Stimulated activated CD8-positive, alpha-beta memory T cell treated with anti-CD3 and anti-CD28 coated beads, Interleukin-12 subunit alpha, Interleukin-12 subunit beta, amount 100 ng/mL, for 1 hour (primary cell): ENCODE results near the gene ST6GALNAC3.
"Not testable (repeated sequence)": the region's sequence is repeated elsewhere in the genome, so short reads cannot be mapped to it uniquely, and the experiment has no call there.

Source experiments
- DNase-seq: peaks from one replicate; pipeline ENCODE4 v3.0.0-alpha.2; 2020; ENCODE audit warnings: low read depth

Gene ST6GALNAC3

GRCh38 chr1:76106719-76107235, 32.2 kb downstream of the ST6GALNAC3 start:
- DNase-seq = no peak

DNA sequence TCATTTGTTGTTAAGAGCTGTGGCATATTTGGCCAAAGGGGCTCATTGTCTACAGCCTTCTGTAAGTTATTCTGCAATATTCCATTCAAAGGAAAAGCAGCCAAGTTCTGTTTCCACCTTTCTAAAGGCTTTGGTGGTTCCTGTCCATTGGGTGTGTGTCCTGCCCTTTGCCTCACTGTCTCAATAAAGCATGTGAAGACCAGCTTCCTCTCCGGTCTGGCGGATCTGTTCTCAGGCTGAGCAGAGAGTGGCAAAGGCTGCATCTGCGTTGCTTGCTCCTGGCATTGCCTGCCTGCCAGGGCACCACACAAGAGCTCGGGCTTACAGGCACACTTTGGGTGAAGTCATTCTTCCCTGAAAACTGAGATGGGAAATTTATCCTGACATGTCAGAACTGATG, 34.9 kb downstream of the ST6GALNAC3 start:
- no peak for DNase-seq

DNA sequence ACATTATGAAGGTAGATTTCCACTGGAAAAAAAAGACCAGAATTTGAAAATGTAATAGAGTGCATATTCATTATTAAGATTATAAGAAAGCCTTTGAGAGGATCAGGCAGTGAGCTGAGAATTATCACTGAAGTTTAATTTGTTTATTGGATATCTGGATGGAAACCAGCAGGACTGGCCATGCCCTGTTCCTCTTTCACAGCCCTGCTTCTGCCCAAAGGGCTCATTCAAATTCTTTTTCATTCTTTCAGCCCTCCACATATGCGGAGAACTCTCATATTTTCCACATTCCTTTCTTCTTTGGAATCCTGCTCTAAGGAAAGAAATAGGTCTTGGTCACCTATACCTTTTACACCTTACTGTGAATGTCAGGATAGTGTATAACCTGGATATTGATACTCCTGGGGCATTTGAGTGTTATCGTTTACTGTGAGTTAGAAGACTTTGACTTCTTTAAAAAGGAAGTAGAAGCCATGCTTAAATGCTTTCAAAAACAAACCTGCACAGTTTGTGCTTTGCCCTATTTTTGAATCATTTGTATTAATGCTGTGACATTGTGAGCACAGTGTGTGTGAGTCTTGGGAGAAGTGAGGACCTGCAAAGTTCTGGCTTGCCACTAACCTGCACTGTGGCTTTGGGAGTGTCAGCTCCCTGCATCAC, 35.5 kb downstream of the ST6GALNAC3 start:
- no peak for DNase-seq

- DNase-seq = no peak
These were observed 36.1 kb downstream of the ST6GALNAC3 start for GRCh38 chr1:76110666-76111065.

DNA sequence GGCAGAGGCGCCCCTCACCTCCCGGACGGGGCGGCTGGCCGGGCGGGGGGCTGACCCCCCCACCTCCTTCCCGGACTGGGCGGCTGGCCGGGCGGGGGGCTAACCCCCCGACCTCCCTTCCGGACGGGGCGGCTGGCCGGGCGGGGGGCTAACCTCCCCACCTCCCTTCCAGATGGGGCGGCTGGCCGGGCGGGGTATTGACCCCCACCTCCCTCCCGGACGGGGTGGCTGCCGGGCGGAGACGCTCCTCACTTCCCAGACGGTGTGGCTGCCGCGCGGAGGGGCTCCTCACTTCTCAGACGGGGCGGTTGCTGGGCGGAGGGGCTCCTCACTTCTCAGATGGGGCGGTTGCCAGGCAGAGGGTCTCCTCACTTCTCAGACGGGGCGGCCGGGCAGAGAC, 37.8 kb downstream of the ST6GALNAC3 start:
- DNase-seq = not testable (repeated sequence)

GRCh38 chr1:76113446-76113845, 38.9 kb downstream of the ST6GALNAC3 start:
- DNase-seq = no peak

- DNase-seq = no peak
These were observed 40.6 kb downstream of the ST6GALNAC3 start for GRCh38 chr1:76115171-76115570.

DNA sequence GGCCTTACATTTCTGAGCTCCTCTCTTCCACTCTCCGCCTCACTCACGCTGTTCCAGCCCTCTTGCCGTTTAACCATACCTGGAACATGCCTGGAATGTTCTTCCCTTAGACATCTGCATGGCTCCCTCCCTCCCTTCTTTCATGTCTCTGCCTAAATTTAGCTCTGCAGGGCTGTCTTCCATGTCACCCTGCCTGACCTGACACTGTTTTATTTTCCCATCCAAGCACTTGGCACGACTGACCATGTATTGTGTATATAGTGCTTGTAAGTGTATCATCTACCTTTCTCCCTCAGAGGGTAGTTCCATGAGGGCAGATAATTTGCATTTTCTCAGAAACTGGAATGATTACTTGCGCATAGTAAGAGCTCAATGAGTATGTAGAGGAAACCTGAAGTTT, 47.3 kb downstream of the ST6GALNAC3 start:
- DNase-seq = no peak

DNA sequence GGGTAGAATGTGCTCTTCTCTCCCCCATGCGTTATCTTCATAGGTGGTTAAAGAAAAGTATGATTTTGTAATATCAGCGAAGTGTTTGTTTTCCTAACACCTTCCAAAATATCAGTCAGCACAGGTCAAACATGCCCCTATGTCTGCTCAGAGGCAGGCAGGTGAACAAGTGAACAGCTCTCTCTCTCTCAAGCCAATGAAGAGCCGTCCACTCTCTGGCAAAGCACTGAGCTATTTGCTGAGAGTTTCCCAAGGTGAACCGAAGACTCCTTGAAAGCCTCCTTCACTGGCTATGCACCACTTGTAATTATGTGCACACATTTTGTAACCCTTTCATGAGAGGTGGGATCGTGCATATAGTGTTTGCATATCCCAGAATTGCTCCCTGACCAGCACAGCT, 47.7 kb downstream of the ST6GALNAC3 start:
- DNase-seq = no peak

DNA sequence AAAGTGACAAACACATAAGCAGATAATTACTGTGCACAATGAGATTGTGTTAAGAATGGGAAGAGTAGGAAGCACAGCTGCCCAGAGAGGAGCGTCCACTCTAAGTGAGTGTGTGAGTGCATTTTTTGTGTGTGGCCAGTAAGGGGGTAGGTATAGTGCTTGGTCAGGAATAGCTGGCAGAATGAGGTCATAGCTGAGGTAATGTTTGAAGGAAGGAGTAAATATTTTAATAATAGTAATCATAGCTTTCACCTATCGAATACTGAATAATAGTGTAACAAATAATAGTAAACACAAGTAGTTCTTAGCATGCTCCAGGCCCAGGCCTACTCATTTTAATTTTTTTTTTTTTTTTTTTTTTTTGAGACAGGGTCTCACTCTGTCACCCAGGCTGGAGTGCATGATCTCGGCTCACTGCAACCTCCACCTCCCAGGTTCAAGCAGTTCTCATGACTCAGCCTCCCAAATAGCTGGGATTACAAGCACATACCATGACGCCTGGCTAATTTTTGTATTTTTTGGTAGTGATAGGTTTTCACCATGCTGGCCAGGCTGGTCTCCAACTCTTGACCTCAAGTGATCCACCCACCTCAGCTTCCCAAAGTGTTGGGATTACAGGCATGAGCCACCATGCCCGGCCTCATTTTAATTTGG, 49.0 kb downstream of the ST6GALNAC3 start:
- DNase-seq = not testable (repeated sequence)

GRCh38 chr1:76124196-76124595, 49.6 kb downstream of the ST6GALNAC3 start:
- DNase-seq = no peak

DNA sequence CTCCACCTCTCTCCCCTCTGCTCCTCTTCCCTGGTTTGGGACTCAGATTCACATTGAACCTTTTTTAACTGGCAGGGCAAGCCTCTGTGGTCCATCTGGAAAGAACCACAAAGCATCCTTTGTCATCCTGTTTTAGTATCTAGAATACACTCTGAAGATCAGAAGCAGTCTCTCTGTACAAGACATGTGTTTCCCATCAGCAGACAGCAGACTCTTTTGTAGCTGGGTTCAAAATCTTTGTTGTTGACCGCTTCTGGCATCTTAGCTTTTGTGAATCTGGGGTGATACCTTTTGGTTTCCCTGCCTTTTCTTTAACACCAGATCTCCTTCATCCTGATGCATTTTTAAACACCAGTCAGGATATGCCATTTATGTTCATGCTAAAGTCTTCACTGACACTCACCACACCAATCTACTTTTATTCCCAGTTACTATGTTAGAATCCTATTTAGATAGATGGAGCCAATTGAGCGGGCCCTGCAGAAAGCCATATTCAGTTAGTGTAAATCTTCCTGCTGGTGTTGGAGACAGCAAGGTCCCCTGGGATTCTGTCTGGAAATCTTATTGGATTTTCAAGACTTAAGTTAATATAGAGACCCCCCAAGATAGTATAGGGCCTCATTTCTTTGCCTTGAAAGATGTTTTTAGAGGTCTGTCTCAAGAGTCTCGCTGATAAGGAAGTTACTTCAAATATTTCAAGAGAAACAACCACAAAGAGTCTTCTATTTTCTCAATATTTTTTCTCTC, 51.1 kb downstream of the ST6GALNAC3 start:
- no peak for DNase-seq

DNA sequence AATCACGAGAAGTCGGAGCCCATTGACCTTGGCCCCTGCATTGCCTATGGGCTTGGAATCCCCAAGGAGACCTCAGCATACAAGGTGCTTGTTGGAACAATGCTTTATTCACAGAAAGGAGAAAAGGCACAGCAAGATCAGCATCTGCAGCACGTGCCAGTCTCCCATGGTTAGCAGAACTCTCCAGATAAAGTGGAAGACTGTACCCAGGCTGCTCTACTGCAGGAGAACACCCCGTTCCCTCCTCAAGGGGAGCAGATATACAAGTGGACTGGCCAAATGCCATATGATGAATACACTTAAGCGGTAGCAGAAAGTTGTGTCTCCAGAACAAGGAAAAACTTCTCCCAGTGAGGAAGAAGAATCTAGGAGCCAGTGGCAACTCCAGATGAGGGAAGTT, 53.5 kb downstream of the ST6GALNAC3 start:
- DNase-seq = no peak

DNA sequence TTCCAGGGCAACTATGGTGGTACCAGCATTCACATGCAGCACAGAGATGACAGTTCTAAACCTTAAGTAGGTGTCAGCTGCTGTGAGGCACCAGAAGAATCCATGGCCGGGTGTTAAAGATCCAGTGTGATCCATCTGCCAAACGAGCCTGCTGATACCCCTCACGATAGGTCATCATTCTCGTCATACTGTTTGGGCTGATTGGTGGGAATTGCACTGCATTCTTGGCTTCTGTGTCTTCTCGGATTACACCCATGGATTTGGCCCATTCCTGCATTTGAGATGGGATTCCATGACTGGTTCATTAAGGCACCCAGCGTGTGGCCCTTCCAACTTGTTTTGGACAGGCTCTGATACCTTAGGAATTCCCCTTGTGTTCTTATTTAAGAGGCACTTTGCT, 55.2 kb downstream of the ST6GALNAC3 start:
- no peak for DNase-seq

DNA sequence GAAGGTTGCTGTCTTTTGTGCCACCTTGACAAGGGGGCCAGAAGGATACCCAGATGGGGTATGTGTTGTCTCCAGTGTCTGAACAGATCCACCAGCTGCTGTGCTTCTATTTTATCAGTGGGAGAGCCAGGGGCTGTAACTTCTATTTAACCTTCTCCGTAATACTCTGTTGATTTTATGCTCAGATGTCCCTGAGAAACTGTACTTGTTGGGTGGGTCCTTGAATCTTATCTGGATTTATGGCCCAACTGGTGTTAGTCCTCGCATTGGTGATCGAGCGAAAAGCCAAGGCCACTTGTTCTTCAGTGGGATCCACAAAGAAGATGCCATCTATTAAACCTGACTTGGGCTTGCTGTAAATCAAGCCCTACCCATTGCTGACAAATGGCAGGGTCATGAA, 56.4 kb downstream of the ST6GALNAC3 start:
- no peak for DNase-seq

DNA sequence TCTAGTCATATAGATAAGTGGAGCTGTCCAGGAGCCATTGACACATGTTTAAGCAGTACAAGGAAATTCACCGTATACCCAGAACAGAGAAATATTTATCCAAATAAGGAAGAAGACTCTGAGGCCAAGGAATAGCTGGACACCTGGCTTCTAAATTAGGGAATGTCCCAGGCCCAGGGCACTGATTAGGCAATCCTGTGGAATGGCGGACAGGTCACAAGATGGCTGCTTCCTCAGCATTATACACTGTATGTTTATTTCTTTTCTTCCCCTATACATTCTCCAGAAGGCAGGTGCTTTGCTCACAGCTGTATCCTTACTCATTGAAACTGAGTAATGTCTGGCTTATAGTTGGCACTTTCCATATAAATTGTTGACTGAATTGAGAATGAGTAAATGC, 59.4 kb downstream of the ST6GALNAC3 start:
- no peak for DNase-seq

DNA sequence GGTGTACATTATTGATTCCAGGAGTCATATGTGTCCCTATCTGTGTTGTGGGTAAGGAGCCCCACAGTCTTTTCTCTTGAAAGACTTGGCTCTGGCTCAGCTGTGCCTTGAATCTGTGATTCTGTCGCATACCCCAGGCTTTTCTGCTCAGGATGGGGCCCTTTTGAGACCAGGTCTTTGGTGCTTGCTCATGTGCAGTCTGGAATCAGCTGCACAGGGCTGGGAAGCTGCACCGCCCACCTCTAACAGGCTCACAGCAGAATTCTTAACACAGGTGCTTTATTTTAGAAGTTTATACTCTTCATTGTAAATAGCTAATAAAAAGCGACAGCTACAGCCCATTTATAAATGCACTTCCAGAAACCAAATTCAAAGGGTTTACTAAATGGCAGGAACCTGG, 61.3 kb downstream of the ST6GALNAC3 start:
- no peak for DNase-seq

DNA sequence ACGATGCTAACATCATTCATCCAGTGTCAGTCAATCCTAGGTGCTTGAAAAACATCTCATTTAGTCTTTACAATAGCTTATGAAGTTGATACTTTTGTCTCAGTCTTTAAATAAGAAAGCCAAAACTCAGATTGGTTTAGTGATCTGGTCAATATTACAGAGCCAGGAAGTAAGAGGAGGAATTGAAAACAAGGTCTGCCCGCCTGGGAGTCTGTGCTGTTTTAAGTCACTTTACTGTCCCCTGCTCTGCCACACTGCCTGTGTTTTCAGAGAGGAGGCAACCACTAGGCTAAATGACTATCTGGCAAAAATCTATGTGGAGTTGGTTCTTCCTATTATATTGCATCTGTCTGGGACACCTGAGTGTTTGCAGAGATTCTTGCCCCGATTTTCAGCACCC, 62.3 kb downstream of the ST6GALNAC3 start:
- no peak for DNase-seq

GRCh38 chr1:76137746-76138145, 63.2 kb downstream of the ST6GALNAC3 start:
- no peak for DNase-seq

- DNase-seq = no peak
These were observed 63.7 kb downstream of the ST6GALNAC3 start for GRCh38 chr1:76138217-76138616.

DNA sequence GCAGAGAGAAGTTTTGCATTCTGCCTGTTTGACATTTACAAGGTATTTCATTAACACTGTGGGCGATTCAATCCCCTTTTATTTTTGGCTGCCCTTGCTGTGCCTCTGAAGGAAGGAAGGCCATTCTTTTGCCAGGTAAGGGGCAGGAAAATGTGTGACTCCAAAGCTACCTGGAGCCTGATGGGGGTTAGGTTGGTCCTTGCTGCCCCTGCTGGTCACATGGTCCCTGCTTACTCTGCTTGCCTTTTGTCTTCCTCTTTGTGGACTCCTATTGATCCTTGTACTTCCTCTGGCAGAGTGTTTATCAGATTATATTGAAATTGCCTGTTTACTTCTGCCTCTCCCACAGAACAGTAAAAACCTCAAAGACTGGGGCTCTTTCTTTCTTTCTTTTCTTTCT, 65.7 kb downstream of the ST6GALNAC3 start:
- DNase-seq = no peak

DNA sequence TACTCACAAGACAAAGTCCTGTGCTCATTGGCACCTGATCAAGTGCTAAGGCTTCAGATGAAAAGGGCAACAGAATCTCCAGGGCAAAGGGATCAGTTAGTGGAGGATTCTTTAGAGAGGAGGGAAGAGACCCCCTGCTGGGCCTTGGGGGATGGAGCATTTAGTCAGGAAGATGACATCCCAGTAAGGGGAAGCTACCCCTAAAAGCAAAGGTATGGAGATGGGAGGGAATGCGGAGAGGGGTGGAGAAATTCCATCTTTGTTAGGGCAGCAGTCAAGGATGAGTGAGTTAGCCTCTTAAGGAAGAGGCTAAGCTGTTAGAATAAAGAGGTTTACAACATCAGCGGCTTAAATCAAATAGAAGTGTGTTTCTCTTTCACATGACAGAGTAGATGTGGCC, 67.4 kb downstream of the ST6GALNAC3 start:
- no peak for DNase-seq
